SJCRH30 (cell line): Measurements from ENCODE around the gene SPINK1. TPM values are rescaled to one million over a fixed set of nuclear protein-coding genes. Genes with fewer than 3 reads are reported as not detected.

Source experiments
- DNase-seq, 2 experiments: peaks; one replicate each; pipeline ENCODE4 v3.0.0-alpha.2; 2015 to 2020
- H3K27ac ChIP-seq: fragments of 250-450 bp; sonication (Bioruptor Pico); 2 replicates; pipeline ENCODE4 v1.5.1; 2020; ENCODE audit warnings: mild to moderate bottlenecking, moderate library complexity
- H3K27me3 ChIP-seq: fragments of 250-450 bp; sonication (Bioruptor Pico); 2 replicates; pipeline ENCODE4 v1.5.1; 2020; ENCODE audit warnings: mild to moderate bottlenecking, moderate library complexity
- H3K36me3 ChIP-seq: fragments of 250-450 bp; sonication (Bioruptor Pico); 2 replicates; pipeline ENCODE4 v1.5.1; 2020; ENCODE audit warnings: mild to moderate bottlenecking, moderate library complexity
- H3K4me1 ChIP-seq: fragments of 250-450 bp; sonication (Bioruptor Pico); 2 replicates; pipeline ENCODE4 v1.5.1; 2020; ENCODE audit warnings: mild to moderate bottlenecking, moderate library complexity
- H3K4me3 ChIP-seq: fragments of 250-450 bp; sonication (Bioruptor Pico); 2 replicates; pipeline ENCODE4 v1.5.1; 2020; ENCODE audit warnings: mild to moderate bottlenecking, moderate library complexity
- H3K9me3 ChIP-seq: fragments of 250-450 bp; sonication (Bioruptor Pico); replicated peaks from 2 replicates; pipeline ENCODE4 v1.5.1; 2020; ENCODE audit warnings: mild to moderate bottlenecking, moderate library complexity
- total RNA-seq: library from RNA; depleted of rRNA; stranded (reverse); fragments of >200 nt; shearing (Covaris generic); gene quantifications from 2 replicates; pipeline ENCODE4 v1.2.3, GENCODE V29; 2014; rRNA removed

The SPINK1 gene
- total RNA-seq, 1 experiment from 2014 or later: not detected

GRCh38 chr5:147779694-147780093 is 51.8 kb downstream of the SPINK1 start:
- H3K27me3 ChIP-seq: no peaks in the 10 kb centered on the region
- peaks cover 27% of the 10 kb centered on the region for H3K36me3 ChIP-seq
- peak overlapping the region; percentile 77 for H3K4me3 ChIP-seq
- 0 out of 2 replicates have a peak, but pooled peaks cover 3% of the 10 kb centered on the region for H3K9me3 ChIP-seq
- DNase-seq: no peak
- peaks cover 13% of the 10 kb centered on the region for H3K4me1 ChIP-seq
- H3K27ac ChIP-seq: peak overlapping the region; percentile 87

GRCh38 chr5:147776989-147777388 is 54.5 kb downstream of the SPINK1 start:
- Histone ChIP-seq H3K4me1 (peaks cover 11% of the 10 kb centered on the region), H3K9me3 (0 out of 2 replicates have a peak, but pooled peaks cover 3% of the 10 kb centered on the region), H3K27me3 (no peaks in the 10 kb centered on the region), H3K36me3 (peaks cover 30% of the 10 kb centered on the region), H3K27ac (no peak overlapping the region), H3K4me3 (no peak overlapping the region)
- no peak for DNase-seq

Other genes with a start within 250 kb of the SPINK1 start
- gene JAKMIP2, start 48.9 kb downstream of the SPINK1 start, total RNA-seq: 83.8 and 88.6 TPM in 2 replicates
- not detected in 2 replicates for gene SCGB3A2, start 47.0 kb upstream of the SPINK1 start, total RNA-seq
- 0.35 and 0.38 TPM in 2 replicates for gene C5orf46, start 74.9 kb upstream of the SPINK1 start, total RNA-seq
- gene SPINK5, start 232.3 kb upstream of the SPINK1 start, total RNA-seq: 0.91 and 1.3 TPM in 2 replicates